HEK293T (cell line): ENCODE measurements around the gene NCLN.

ENCODE experiments used
- FOXA1 ChIP-seq: fragments of 450-650 bp; IDR thresholded peaks from 2 replicates; pipeline ENCODE4 v1.6.1; 2016; ENCODE audit warnings: mild to moderate bottlenecking
- FOXK2 ChIP-seq: fragments of 450-650 bp; IDR thresholded peaks from 2 replicates; pipeline ENCODE4 v1.6.1; 2016; ENCODE audit warnings: mild to moderate bottlenecking
- FOXM1 ChIP-seq: fragments of 450-650 bp; IDR thresholded peaks from 2 replicates; pipeline ENCODE4 v1.6.1; 2017; ENCODE audit warnings: mild to moderate bottlenecking, borderline replicate concordance
- HDGF ChIP-seq: fragments of 450-650 bp; IDR thresholded peaks from 2 replicates; pipeline ENCODE4 v1.6.1; 2017; ENCODE audit warnings: antibody characterized with exemption, borderline replicate concordance
- LEF1 ChIP-seq: fragments of 450-650 bp; IDR thresholded peaks from 2 replicates; pipeline ENCODE4 v1.6.1; 2017; ENCODE audit warnings: mild to moderate bottlenecking, borderline replicate concordance
- NFRKB ChIP-seq: fragments of 450-650 bp; IDR thresholded peaks from 2 replicates; pipeline ENCODE4 v1.6.1; 2016; ENCODE audit warnings: mild to moderate bottlenecking, moderate library complexity
- SUZ12 ChIP-seq: fragments of 450-650 bp; IDR thresholded peaks from 2 replicates; pipeline ENCODE4 v1.6.1; 2016; ENCODE audit warnings: mild to moderate bottlenecking

DNA sequence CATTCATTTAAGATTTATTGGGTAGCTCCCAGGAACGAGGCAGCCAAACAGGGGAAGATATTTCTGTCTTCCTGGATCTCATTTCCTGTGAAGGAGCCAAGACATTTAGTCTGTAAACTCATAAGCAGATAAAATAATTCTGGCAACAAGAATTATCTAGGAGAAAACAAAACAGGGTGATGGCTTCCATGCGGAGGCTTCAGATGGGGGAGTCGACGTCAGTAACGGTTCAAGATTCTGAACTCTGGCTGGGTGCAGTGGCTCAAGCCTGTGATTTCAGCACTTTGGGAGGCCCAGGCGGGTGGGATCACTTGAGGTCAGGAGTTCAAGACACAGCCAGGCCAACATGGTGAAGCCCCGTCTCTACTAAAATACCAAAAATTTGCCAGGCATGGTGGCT lies 48.6 kb upstream of the NCLN start:
- TF ChIP-seq FOXM1 (no peak), FOXK2 (no peak), SUZ12 (no peak), NFRKB (no peak), HDGF (no peak), FOXA1 (no peak), LEF1 (no peak)
